GM12878 (cell line): ENCODE results near the gene MIPOL1. TPM values are rescaled to one million over a fixed set of nuclear protein-coding genes. Genes with fewer than 3 reads are reported as not detected.
"Not testable (repeated sequence)": the region's sequence is repeated elsewhere in the genome, so short reads cannot be mapped to it uniquely, and the experiment has no call there.

Experiments
- ATAC-seq: fragments of 200-7000 bp; cut with Tn5 transposase; 3 replicates; pipeline ENCODE4 v1.9.1; 2020; ENCODE audit warnings: mild to moderate bottlenecking, moderate library complexity
- BruUV-seq: library from RNA; stranded (reverse); fragments of 400-500 nt; replicated peaks from 2 replicates; lab custom pipeline; 2021; lab: Mats Ljungman, UMichigan
- CTCF ChIA-PET: fragments of 300-600 bp; sonication (Branson Sonifier 250); formaldehyde crosslinking; extraction: SDS; loops from one replicate; lab custom pipeline; 2021; ENCODE audit warnings: inconsistent platforms; lab: Yijun Ruan, JAX
- POLR2A ChIA-PET: fragments of 350-600 bp; formaldehyde crosslinking; extraction: SDS; loops from one replicate; lab custom pipeline; 2021; ENCODE audit warnings: inconsistent platforms; lab: Charles Lee
- RAD21 ChIA-PET: fragments of 300-600 bp; sonication (Branson Sonifier 250); formaldehyde crosslinking; loops from one replicate; lab custom pipeline; 2023; ENCODE audit warnings: antibody characterized with exemption; ENCODE audit not compliant: unreplicated experiment; lab: Charles Lee
- SMC1A ChIA-PET: fragments of 300-600 bp; sonication (Branson Sonifier 250); formaldehyde crosslinking; loops from one replicate; lab custom pipeline; 2023; ENCODE audit not compliant: unreplicated experiment, uncharacterized antibody; lab: Charles Lee
- DNase-seq: peaks from one replicate; pipeline ENCODE4 v3.0.0-alpha.2; 2011; ENCODE audit warnings: low read depth, low spot score
- FAIRE-seq: peaks from 3 replicates; lab custom pipeline; 2011; peaks lifted over from hg19 to GRCh38; lab: Jason Lieb, UNC
- H2AFZ ChIP-seq: 2 replicates; pipeline ENCODE4 v1.6.0; 2011; ENCODE audit warnings: low read depth, low read length, control low read depth; ENCODE audit not compliant: control insufficient read depth
- H3K27ac ChIP-seq: 2 replicates; pipeline ENCODE4 v1.5.1; 2011; ENCODE audit warnings: control low read depth; ENCODE audit not compliant: control insufficient read depth, insufficient read depth
- H3K27me3 ChIP-seq, 2 experiments: replicated peaks in 1 of 2; 2 replicates each; pipeline versions ENCODE4 v1.6.0 to v1.6.1; 2011; ENCODE audit warnings: low read length in 1 of 2; ENCODE audit not compliant: control insufficient read depth in 2 of 2, insufficient read depth in 2 of 2
- H3K36me3 ChIP-seq, 2 experiments: 2 replicates each; pipeline ENCODE4 v1.5.1; 2011; ENCODE audit warnings: low read length in 1 of 2; ENCODE audit not compliant: control insufficient read depth in 2 of 2, insufficient read depth in 2 of 2
- H3K4me1 ChIP-seq: 2 replicates; pipeline ENCODE4 v1.6.1; 2011; ENCODE audit warnings: mild to moderate bottlenecking, low read length, moderate library complexity, mixed read lengths; ENCODE audit not compliant: control insufficient read depth, insufficient read depth
- H3K4me2 ChIP-seq: 2 replicates; pipeline ENCODE4 v1.6.0; 2011; ENCODE audit warnings: control low read depth; ENCODE audit not compliant: control insufficient read depth, insufficient read depth
- H3K4me3 ChIP-seq: fragments of 200-600 bp; sonication (generic); 2 replicates; pipeline ENCODE4 v1.5.1; 2016
- H3K79me2 ChIP-seq: 2 replicates; pipeline ENCODE4 v1.6.0; 2011; ENCODE audit warnings: low read length; ENCODE audit not compliant: control insufficient read depth, insufficient read depth
- H3K9ac ChIP-seq: 2 replicates; pipeline ENCODE4 v1.8.0; 2011; ENCODE audit warnings: low read length, control low read depth, mixed read lengths; ENCODE audit not compliant: control insufficient read depth, insufficient read depth
- H3K9me3 ChIP-seq: replicated peaks from 3 replicates; pipeline ENCODE4 v1.5.1; 2011; ENCODE audit warnings: mild to moderate bottlenecking, low read length; ENCODE audit not compliant: control insufficient read depth, insufficient read depth
- H4K20me1 ChIP-seq: 2 replicates; pipeline ENCODE4 v1.6.0; 2011; ENCODE audit not compliant: control insufficient read depth, insufficient read depth
- BMI1 ChIP-seq: fragments of 450-650 bp; IDR thresholded peaks from 2 replicates; pipeline ENCODE4 v1.6.1; 2016; ENCODE audit warnings: mild to moderate bottlenecking, moderate library complexity, borderline replicate concordance
- E2F4 ChIP-seq: IDR thresholded peaks from 2 replicates; pipeline ENCODE4 v1.6.1; 2012; ENCODE audit warnings: low read depth, low read length, improper control_type of control experiment
- HCFC1 ChIP-seq: fragments of 150-350 bp; IDR thresholded peaks from 2 replicates; pipeline ENCODE4 v1.6.1; 2014; ENCODE audit warnings: low read length
- HDAC6 ChIP-seq: fragments of 200-600 bp; sonication (generic); IDR thresholded peaks from one replicate; pipeline ENCODE4 v1.8.0; 2017; ENCODE audit warnings: antibody characterized with exemption; ENCODE audit not compliant: unreplicated experiment
- POLR2AphosphoS2 ChIP-seq: IDR thresholded peaks from 2 replicates; pipeline ENCODE4 v1.6.1; 2011; ENCODE audit warnings: low read depth, mild to moderate bottlenecking, low read length, improper control_type of control experiment, moderate library complexity
- SP1 ChIP-seq: IDR thresholded peaks from one replicate; pipeline ENCODE4 v1.6.1; 2011; ENCODE audit warnings: low read depth, low read length
- ZNF384 ChIP-seq: IDR thresholded peaks from 2 replicates; pipeline ENCODE4 v1.6.1; 2012; ENCODE audit warnings: low read depth, mild to moderate bottlenecking, low read length, improper control_type of control experiment, borderline replicate concordance
- WGBS: methylation state at CpG from one replicate; pipeline ENCODE4 v1.1.6; 2016; ENCODE audit warnings: low lambda C conversion rate; ENCODE audit not compliant: insufficient replicate concordance, insufficient coverage; ENCODE audit errors: missing lambda C conversion rate; 5-methylcytosine and 5-hydroxymethylcytosine counted together
- in situ Hi-C: fragments of 300-500 bp; cut with MboI; formaldehyde crosslinking; loops from 9 replicates; pipeline ENCODE4 v1.14.3; 2018; ENCODE audit warnings: mixed read lengths
- intact Hi-C: fragments of 100-400 bp; cut with micrococcal nuclease; formaldehyde crosslinking; loops from one replicate; pipeline ENCODE4 v1.14.2; 2022; ENCODE audit not compliant: unreplicated experiment
- polyA plus RNA-seq, 11 experiments: library from polyadenylated mRNA; depleted of rRNA in 4 of 11; unstranded in 6 of 11; stranded (reverse) in 5 of 11; fragments of >200 nt; fragmentation: Nextera tagmentation in 4 of 11; fragmentation: Illumina TruSeq in 1 of 11; extraction: Ambion mirVana in 4 of 11; extraction: Trizol in 1 of 11; gene quantifications; 1 replicate in 1 of 11; 2 replicates in 10 of 11; pipeline versions ENCODE4 v1.2.1 to v1.2.3, GENCODE V29; 2011 to 2016; ENCODE audit warnings: inconsistent platforms in 2 of 11, missing spikeins in 2 of 11, low read depth in 1 of 11
- total RNA-seq, 4 experiments: library from RNA; depleted of rRNA in 3 of 4; stranded (reverse); fragments of >200 nt in 3 of 4; fragmentation: Illumina TruSeq in 1 of 4; extraction: Trizol in 1 of 4; gene quantifications; 2 replicates each; pipeline versions ENCODE4 v1.2.1 to v1.2.3, GENCODE V29; 2013 to 2021
- TF ChIP-seq, protein P1 (sequence below): fragments of 450-650 bp; IDR thresholded peaks from 2 replicates; pipeline ENCODE4 v1.6.1; 2018; ENCODE audit warnings: mild to moderate bottlenecking, low read depth, moderate library complexity; ENCODE audit not compliant: partially characterized antibody

The MIPOL1 gene
- total and polyA plus RNA-seq, 10 of the 15 experiments (the other 5 are each of a cell fraction or from before 2014, with no cell fraction given) = 0.06 TPM; not detected in 9

DNA sequence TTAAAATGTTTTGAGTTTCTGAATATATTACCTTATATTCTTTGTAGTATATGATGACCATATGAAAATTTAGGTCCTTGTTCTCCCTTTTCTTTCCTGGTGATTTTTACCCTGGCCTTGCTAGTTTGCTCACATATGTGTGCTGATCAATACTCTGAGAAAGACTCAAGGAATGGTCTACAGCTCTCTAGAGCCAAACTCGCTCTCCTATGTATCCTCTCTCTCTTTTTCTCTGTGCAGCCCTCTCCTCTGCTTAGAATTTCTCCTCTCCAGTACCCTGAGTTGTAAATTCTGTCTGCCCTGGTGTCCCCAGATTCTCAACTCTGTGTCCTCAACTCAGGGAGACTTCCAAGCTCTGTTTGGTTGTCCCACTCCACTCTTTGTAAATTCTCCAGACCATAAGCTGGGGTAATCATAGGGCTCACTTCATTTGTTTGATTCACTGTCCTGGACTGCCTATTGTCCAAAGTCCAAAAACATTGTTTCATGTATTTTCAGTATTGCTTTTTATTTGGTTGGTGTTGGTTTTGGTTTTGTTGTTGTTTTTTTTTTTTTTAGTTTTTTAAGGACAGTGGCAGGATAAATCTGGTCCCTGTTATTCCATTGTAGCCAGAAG, 356.3 kb downstream of the MIPOL1 start:
- RAD21 ChIA-PET = no interaction called here
- Histone ChIP-seq H3K9me3 (no peaks in the 10 kb centered on the region), H2AFZ (no peak overlapping the region), H4K20me1 (no peaks in the 10 kb centered on the region), H3K27ac (no peak overlapping the region), H3K9ac (no peak overlapping the region), H3K4me1 (no peaks in the 10 kb centered on the region), H3K36me3 (no peaks in the 10 kb centered on the region), H3K27me3 (no peaks in the 10 kb centered on the region), H3K4me2 (no peak overlapping the region), H3K79me2 (no peaks in the 10 kb centered on the region), H3K4me3 (no peak overlapping the region)
- POLR2A ChIA-PET = no interaction called here
- 0% methylated on average over 1 of the region's 1 CpG for WGBS
- CTCF ChIA-PET = no interaction called here
- BruUV-seq = no TSS peak
- TF ChIP-seq HDAC6 (no peak), SP1 (no peak), BMI1 (no peak), POLR2AphosphoS2 (no peak), ZNF384 (no peak), HCFC1 (no peak), E2F4 (no peak)
- TF ChIP-seq, protein P1, sequence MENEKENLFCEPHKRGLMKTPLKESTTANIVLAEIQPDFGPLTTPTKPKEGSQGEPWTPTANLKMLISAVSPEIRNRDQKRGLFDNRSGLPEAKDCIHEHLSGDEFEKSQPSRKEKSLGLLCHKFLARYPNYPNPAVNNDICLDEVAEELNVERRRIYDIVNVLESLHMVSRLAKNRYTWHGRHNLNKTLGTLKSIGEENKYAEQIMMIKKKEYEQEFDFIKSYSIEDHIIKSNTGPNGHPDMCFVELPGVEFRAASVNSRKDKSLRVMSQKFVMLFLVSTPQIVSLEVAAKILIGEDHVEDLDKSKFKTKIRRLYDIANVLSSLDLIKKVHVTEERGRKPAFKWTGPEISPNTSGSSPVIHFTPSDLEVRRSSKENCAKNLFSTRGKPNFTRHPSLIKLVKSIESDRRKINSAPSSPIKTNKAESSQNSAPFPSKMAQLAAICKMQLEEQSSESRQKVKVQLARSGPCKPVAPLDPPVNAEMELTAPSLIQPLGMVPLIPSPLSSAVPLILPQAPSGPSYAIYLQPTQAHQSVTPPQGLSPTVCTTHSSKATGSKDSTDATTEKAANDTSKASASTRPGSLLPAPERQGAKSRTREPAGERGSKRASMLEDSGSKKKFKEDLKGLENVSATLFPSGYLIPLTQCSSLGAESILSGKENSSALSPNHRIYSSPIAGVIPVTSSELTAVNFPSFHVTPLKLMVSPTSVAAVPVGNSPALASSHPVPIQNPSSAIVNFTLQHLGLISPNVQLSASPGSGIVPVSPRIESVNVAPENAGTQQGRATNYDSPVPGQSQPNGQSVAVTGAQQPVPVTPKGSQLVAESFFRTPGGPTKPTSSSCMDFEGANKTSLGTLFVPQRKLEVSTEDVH = no peak
- in situ Hi-C loops (no loop called here), intact Hi-C loops (no loop called here)
- SMC1A ChIA-PET = no interaction called here
- no peak for FAIRE-seq
- no peak for ATAC-seq
- DNase-seq = no peak

- POLR2A ChIA-PET, CTCF ChIA-PET, in situ Hi-C loops, intact Hi-C loops, ATAC-seq, H3K36me3 ChIP-seq, H3K79me2 ChIP-seq, RAD21 ChIA-PET, H3K27me3 ChIP-seq, H4K20me1 ChIP-seq, BruUV-seq, H2AFZ ChIP-seq, H3K4me2 ChIP-seq, H3K27ac ChIP-seq, H3K4me3 ChIP-seq, H3K4me1 ChIP-seq, DNase-seq, H3K9me3 ChIP-seq, H3K9ac ChIP-seq, FAIRE-seq, SMC1A ChIA-PET: not testable (repeated sequence)
- 96% methylated on average over 11 of the region's 33 CpGs for WGBS
Observed at GRCh38 chr14:37555596-37555995, 357.9 kb downstream of the MIPOL1 start.
